GM12891 (cell line): ENCODE data around the gene TSSC4.

Source experiments
- PAX5 ChIP-seq: IDR thresholded peaks from 2 replicates; pipeline ENCODE4 v1.6.1; 2011; ENCODE audit warnings: low read length, moderate library complexity, mild to moderate bottlenecking; ENCODE audit not compliant: insufficient read depth, severe bottlenecking
- POLR2A ChIP-seq: IDR thresholded peaks from 2 replicates; pipeline ENCODE4 v1.6.1; 2011; ENCODE audit warnings: low read depth, low read length, control low read depth
- POLR2AphosphoS5 ChIP-seq: IDR thresholded peaks from 2 replicates; pipeline ENCODE4 v1.6.1; 2011; ENCODE audit warnings: low read depth, low read length, control low read depth
- SPI1 ChIP-seq: IDR thresholded peaks from 2 replicates; pipeline ENCODE4 v1.6.1; 2011; ENCODE audit warnings: low read depth, low read length, control low read depth
- TAF1 ChIP-seq: IDR thresholded peaks from 2 replicates; pipeline ENCODE4 v1.6.1; 2011; ENCODE audit warnings: low read depth, low read length, control low read depth

DNA sequence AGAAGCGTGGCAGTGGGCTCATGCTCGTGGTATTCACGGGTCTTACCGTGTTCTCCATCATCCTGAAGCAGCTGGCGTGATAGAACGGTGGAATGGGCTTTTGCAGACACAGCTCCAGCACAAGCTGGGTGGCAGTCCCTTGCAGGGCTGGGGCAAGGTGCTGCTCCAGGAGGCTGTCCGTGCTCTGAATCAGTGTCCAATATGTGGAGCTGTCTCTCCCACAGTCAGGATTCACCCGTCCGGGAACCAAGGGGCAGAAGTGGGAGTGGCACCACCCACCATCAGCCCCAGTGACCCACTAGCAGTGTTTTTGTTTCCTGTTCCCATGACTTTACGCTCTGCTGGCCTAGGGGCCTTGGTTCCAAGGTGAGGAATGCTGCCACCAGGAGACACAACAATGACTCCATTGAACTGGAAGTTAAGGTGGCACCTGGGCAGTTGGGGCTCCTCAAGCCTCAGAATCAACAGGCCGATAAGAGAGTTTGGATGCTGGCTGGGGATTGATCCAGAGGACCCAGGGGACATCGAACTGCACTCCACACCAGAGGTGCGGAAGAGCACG is 40.4 kb upstream of the TSSC4 start:
- TF ChIP-seq TAF1 (no peak), POLR2A (no peak), POLR2AphosphoS5 (no peak), SPI1 (no peak), PAX5 (no peak)
